ENCODE data around the gene POMC. TPM values are rescaled to one million over a fixed set of nuclear protein-coding genes. Genes with fewer than 3 reads are reported as not detected.

The POMC gene
- total and polyA plus RNA-seq, 9 donors = 2.4 to 6.8 (median 3.4) TPM

Other genes with a start within 250 kb of the POMC start
- 19.7 TPM for gene ADCY3, start 248.3 kb downstream of the POMC start, total RNA-seq
- gene ADCY3, start 248.3 kb downstream of the POMC start, polyA plus RNA-seq (ENCODE audit: insufficient read depth in 1 of 8, insufficient read length in 8 of 8, low replicate concordance in 1 of 8) = 10 to 100 TPM; 20.4 to 37.7 (median 30.0) TPM
- 5.4 TPM for gene DNAJC27, start 196.6 kb downstream of the POMC start, total RNA-seq
- 1 to 10 TPM; 4.7 to 6.1 (median 5.3) TPM for gene DNAJC27, start 196.6 kb downstream of the POMC start, polyA plus RNA-seq (ENCODE audit: insufficient read depth in 1 of 8, insufficient read length in 8 of 8, low replicate concordance in 1 of 8)
- gene EFR3B, start 126.5 kb downstream of the POMC start, total RNA-seq = 3.2 TPM
- 1 to 10 TPM; 3.5 to 5.5 (median 4.8) TPM for gene EFR3B, start 126.5 kb downstream of the POMC start, polyA plus RNA-seq (ENCODE audit: insufficient read depth in 1 of 8, insufficient read length in 8 of 8, low replicate concordance in 1 of 8)
- gene DNMT3A, start 173.3 kb upstream of the POMC start, total RNA-seq = 27.3 TPM
- 10 to 100 TPM; 48.1 to 74.0 (median 56.9) TPM for gene DNMT3A, start 173.3 kb upstream of the POMC start, polyA plus RNA-seq (ENCODE audit: insufficient read depth in 1 of 8, insufficient read length in 8 of 8, low replicate concordance in 1 of 8)

Data from muscle of leg (tissue), 9 donors.